ENCODE data around the gene KRTAP12-2.
"Not testable (repeated sequence)": the region's sequence is repeated elsewhere in the genome, so short reads cannot be mapped to it uniquely, and the experiment has no call there.

KRTAP12-2 gene

DNA sequence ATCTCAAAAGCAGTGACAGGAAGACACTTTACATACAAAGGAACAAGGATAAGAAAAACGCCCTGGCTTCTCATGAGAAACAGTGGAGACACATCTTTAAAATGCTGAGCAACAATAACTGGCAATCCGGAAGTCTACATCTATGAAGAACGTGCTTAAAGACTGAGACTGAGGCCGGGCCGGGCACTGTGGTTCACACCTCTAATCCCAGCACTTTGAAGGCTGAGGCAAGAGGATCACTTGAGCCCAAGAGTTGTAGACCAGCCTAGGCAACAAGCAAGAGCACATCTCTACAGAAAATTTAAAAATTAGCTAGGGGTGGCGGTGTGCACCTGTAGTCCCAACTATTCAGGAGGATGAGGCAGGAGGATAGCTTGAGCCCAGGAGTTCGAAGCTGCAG, 17.4 kb upstream of the KRTAP12-2 start:
- DNase-seq: no peak

- DNase-seq: no peak
Measured at GRCh38 chr21:44682580-44683151, 15.9 kb upstream of the KRTAP12-2 start.

- peak; percentile 80 for DNase-seq
Measured at GRCh38 chr21:44681861-44682579, 15.3 kb upstream of the KRTAP12-2 start, which contains the start of gene KRTAP12-1. KRTAP12-1 (minus strand) TSS chr21:44682163; CDS start chr21:44682123, 40 bp downstream.

DNA sequence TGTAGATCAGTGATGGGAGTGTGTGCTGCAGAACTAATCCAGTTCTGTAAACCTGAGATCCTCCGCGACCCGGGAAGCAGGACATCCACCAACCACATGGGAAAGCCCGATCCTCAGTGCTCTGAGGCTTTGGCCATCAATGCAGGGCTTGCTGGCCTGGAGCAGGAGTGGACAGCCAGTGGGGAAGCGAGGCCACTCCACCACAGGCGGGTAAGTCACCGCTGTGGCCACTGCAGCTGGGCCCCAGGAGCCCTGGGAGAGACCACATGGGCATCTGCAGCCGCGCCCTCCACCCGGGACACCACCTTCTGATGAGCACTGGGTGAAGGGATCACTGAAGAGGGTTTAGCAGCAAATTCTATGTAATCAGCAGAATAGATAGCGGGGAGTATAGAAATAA, 14.4 kb upstream of the KRTAP12-2 start:
- DNase-seq: no peak

- DNase-seq: no peak
Measured at GRCh38 chr21:44677881-44678280, 11.2 kb upstream of the KRTAP12-2 start.

DNA sequence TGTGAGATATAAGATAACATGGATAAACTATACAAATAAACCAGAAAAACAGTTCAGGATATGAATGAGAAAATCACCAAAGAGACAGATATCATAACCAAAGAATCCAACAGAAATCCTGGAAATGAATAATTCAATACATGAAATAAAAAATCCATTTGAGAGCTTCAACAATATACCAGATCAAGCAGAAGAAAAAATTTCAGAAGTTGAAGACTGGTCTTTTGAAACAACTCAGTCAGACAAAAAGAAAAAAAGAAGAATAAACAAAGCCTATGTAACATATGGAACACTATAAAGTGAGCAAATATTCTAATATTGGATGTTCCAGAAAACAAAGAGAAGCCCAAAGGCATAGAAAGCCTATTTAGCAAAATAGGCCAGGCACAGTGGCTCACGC, 5.2 kb upstream of the KRTAP12-2 start:
- DNase-seq: no peak

- no peak for DNase-seq
Measured at GRCh38 chr21:44670642-44671432, 4.1 kb upstream of the KRTAP12-2 start.

DNA sequence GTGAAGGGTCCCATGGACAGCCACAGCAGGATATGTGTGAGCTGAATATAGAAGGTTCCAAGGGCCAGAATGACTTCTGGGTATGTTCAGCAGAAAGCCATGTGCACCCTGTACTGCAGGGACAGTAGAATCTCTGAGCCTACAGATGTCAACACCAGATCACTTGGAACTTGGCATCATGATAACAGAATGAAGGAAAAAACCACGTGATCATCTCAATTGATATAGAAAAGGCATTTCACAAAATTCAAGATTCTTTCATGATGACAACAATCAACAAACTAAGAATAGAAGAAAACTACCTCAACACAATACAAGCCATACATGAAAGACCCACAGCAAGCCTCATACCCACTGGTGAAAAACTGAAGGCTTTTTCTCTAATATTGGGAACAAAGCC, 885 bp upstream of the KRTAP12-2 start:
- no peak for DNase-seq

DNA sequence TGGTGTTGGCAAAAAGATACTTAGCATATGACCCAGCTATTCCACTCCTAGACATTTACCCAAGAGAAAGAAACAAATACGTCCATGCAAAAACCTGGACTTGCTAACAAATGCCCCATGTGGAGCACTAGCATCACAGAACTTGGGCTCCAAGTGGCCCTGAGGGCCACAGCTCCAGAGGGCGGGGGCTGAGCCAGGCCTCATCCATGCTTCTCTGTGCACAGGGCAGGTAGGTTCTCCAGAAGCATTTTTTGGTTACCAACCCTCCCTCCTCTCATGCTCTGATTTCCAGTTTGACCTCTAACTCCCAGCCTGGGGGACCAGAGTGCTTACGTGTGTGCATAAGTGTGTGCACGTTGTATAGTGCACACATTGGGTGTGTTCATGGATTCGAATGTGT, 2.0 kb downstream of the KRTAP12-2 start:
- DNase-seq: no peak

DNA sequence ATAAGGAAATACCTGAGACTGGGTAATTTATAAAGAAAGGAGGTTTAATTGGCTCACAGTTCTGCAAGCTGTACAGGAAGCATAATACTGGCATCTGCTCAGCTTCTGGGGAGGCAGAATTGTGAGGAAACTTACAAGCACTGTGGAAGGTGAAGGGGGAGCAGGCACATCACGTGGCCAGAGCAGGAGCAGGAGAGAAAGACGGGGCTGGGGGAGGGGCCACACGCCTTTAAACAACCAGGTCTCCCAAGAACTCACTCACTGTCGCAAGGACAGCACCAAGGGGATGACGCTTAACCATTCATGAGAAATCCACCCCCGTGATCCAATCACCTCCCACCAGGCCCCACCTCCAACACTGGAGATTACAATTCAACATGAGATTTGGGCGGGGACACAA, 5.2 kb downstream of the KRTAP12-2 start:
- not testable (repeated sequence) for DNase-seq

DNA sequence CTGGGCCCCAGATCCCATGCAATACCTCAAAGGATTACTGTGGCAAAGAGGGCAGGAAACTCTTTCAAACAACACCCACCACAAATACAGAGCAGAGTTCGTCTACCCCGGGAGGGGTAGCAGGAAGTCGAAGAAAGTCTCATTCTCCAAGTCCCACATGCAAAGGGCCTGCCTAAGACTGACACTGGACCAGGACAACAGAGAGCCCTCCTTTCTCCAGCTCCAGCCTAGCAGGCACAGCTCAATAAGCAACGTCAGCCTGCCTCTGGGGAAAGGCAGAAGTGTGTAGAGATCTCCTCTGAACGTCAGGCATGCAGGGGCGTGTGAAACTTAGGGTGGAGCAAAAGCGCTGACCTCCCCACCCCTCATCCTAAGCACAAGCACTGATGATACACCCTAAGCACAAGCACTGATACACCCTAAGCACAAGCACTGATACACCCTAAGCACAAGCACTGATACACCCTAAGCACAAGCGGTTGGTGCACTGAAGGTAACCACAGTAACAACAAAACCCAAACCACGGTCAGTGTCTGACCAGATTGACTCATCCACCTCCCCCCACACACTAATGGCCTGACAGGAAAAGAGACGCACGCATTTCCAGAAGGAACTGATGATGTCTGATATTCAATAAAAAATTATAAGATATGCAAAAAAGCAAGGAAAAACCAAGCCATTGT, 7.7 kb downstream of the KRTAP12-2 start:
- no peak for DNase-seq

DNA sequence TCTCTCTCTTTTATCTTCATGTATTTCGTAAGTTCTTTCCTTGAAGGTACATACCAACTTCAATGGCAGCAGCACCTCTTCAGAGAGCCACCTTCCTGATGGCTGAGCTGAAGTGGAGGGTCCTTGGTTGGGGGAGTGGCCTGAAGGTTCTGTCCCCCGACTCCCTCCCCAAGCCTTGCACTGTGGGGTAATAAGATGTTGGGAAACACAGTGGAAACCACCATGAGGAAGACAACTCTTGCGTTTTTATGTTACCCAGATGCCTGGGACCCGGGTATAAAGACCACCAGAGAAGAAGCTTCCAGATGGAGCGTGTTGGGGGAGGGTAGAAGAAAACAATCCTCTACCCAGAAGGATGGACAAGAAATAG, 8.2 kb downstream of the KRTAP12-2 start:
- no peak for DNase-seq

GRCh38 chr21:44657635-44658540, 8.8 kb downstream of the KRTAP12-2 start, which contains the start of gene KRTAP12-3:
KRTAP12-3 (plus strand) TSS chr21:44657932; CDS start chr21:44657980, 48 bp downstream.
- DNase-seq: no peak

DNA sequence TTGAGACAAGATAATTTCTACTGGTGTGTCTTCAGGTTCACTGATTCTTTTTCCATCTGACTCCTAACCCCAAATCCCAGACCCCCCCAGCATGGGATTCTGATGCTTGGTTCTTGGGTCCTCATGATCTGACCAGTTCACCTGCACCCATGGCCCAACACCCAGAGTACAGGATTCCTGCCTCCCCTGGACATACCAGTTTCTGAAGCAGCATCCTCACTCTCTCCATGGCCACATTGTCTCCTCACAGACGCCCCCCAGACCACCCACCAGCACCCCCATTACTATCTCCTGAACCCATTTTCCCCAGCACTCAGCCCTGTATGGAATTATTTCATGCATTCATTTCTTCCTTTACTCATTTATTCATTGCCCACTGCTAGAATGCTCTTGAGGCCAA, 9.9 kb downstream of the KRTAP12-2 start:
- DNase-seq: no peak

DNA sequence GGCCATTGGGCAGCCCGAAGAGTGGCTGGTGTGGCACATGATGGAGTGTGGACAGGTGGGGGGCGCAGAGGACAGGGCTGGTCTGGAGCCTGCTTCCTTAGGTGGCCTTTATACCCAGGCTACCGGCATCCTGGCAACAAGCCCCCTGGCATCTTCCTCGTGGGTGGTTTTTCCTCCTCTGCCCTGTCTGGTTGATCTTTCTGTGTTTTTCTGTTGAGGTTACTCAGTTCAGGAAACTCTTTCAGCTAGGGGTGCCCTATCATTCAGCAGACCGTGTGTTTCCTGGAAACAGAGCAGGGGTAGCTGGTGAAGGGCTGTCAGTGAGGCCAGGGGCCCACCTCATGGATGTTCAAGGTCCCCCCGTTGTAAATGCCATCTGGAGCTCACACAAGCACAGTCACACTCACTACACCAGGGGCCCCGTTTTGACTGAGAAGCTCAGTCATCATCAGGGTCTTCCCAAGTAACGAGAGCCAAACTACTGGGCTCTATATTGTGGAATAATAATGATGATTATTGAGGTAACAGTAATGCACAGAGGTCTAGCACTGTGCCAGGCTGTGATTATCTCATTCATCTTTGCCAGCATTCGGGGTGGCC, 12.1 kb downstream of the KRTAP12-2 start, which contains the start of gene KRTAP12-4:
TSS of gene KRTAP12-4 (minus strand) at position 84 of the 600 bp plus-strand sequence. CDS start at position 39, 45 bp downstream.
- DNase-seq: no peak

- DNase-seq: peak; percentile 20
Measured at GRCh38 chr21:44653656-44654575, 12.8 kb downstream of the KRTAP12-2 start.

GRCh38 chr21:44653123-44653522, 13.6 kb downstream of the KRTAP12-2 start:
- DNase-seq: no peak

DNA sequence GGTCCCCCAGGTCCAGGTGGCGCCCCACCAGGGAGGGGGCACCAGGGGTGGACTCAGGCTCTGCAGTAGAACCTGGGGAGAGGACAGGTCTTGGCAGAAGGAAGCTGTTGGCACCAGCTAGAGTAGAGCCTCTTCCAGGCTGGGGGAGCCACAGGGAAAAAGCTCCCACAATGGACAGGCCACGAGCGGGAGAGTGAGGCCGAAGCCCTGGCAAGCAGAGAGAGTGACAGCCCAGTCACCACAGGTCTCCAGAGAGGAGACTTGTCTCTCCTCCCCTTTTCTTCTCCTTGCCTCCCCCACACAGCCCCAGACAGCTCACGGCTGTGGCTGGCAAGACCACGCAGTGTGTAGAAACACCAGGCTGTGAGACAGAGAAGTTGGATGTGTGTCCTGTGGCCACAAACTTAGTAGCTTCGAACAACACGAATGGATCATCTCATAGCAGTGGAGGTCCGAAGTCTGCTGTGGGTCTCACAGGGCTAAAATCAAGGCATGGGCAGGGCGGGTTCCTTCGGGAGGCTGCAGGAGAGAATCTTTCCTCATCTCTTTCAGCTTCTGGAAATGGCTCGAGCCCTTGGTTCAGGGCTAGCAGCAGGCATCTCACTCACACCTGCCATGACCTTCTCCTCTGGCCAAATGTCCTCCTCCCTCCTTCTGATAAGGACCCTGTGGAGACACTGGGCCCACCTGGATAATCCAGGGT, 15.6 kb downstream of the KRTAP12-2 start:
- DNase-seq: no peak

DNA sequence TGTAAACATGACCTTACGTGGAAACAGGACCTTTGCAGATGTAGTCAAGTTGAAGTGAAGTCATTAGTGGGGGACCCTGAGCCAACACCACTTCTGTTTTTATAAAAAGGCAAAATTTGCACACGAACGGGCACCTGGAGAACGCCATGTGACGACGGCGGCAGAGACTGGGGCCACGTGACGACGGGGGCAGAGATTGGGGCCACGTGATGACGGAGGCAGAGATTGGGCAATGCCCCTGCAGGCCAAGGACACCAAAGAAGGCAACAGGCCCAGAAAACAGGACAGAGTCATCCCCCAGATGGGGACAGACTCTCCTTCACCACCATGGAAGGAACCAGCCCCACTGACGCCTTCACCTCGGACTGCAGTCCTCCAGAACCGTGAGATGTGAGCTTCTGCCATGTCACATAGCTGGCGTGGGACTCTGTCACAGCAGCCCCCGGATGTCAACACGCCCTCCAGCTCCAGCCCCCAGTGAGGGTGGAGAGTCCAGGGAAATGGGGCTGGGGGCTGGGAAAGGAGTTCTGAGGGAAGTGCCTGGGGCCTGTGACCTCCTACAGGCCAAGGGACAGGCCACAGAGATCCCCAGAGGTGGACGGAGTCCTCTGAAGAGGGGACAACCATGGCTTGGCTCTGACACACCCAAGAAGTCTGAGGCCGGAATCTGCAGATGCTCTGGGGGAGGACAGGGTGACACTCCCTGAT, 16.3 kb downstream of the KRTAP12-2 start:
- no peak for DNase-seq

Data from NCI-H1092 (cell line).